K562 (cell line): Measurements from ENCODE around the gene TMEFF1. TPM values are rescaled to one million over a fixed set of nuclear protein-coding genes. Genes with fewer than 3 reads are reported as not detected.
A peak's percentile ranks its signal among the peaks of the same experiment; 100 is the strongest.

Experiments
- AFF1 ChIP-seq, 2 experiments: fragments of 450-650 bp; IDR thresholded peaks; 2 replicates each; pipeline ENCODE4 v1.6.1; 2018; ENCODE audit warnings: mild to moderate bottlenecking in 2 of 2, low read depth in 1 of 2; ENCODE audit not compliant: partially characterized antibody in 2 of 2
- BRD4 ChIP-seq: fragments of 200-600 bp; sonication (generic); IDR thresholded peaks from 2 replicates; pipeline ENCODE4 v1.6.1; 2017; ENCODE audit warnings: inconsistent platforms
- CEBPB ChIP-seq: fragments of 450-650 bp; IDR thresholded peaks from 2 replicates; pipeline ENCODE4 v1.6.1; 2016; ENCODE audit warnings: missing genetic modification characterization, missing compliant biosample characterization
- HIVEP1 ChIP-seq: fragments of 250-450 bp; sonication (Bioruptor Pico); IDR thresholded peaks from 2 replicates; pipeline ENCODE4 v1.4.0; 2020; ENCODE audit warnings: mild to moderate bottlenecking
- KDM1A ChIP-seq, 2 experiments: fragments of 450-650 bp; IDR thresholded peaks; 2 replicates each; pipeline ENCODE4 v1.6.1; 2016; ENCODE audit warnings: mild to moderate bottlenecking in 2 of 2
- SAFB2 ChIP-seq: fragments of 200-400 bp; formaldehyde crosslinking; IDR thresholded peaks from 2 replicates; pipeline ENCODE4 v1.6.1; 2018; ENCODE audit warnings: borderline replicate concordance, low read length, low read depth, moderate library complexity; ENCODE audit not compliant: severe bottlenecking
- SETDB1 ChIP-seq: IDR thresholded peaks from one replicate; pipeline ENCODE4 v1.6.1; 2012; ENCODE audit warnings: low read length, control low read depth, inconsistent platforms
- STAT5A ChIP-seq: IDR thresholded peaks from 2 replicates; pipeline ENCODE4 v1.6.1; 2012; ENCODE audit warnings: low read length, inconsistent platforms, borderline replicate concordance
- TEAD4 ChIP-seq, 2 experiments: sonication (generic) in 1 of 2; formaldehyde crosslinking in 1 of 2; IDR thresholded peaks; 2 replicates each; pipeline versions ENCODE4 v1.6.1 to v1.8.0; 2012 to 2022; ENCODE audit warnings: borderline replicate concordance in 1 of 2, inconsistent platforms in 1 of 2, low read length in 1 of 2, mild to moderate bottlenecking in 1 of 2, missing genetic modification reagents in 1 of 2
- ZFP36 ChIP-seq: fragments of 150-350 bp; IDR thresholded peaks from 2 replicates; pipeline ENCODE4 v1.6.1; 2018; ENCODE audit warnings: low read length, low read depth; ENCODE audit not compliant: partially characterized antibody
- ZNF232 ChIP-seq: sonication (generic); formaldehyde crosslinking; IDR thresholded peaks from 2 replicates; pipeline ENCODE4 v1.8.0; 2022; ENCODE audit warnings: mild to moderate bottlenecking, missing genetic modification reagents
- polyA plus RNA-seq, 8 experiments: library from polyadenylated mRNA; depleted of rRNA in 4 of 8; stranded (reverse) in 5 of 8; unstranded in 3 of 8; fragments of >200 nt; fragmentation: Nextera tagmentation in 2 of 8; fragmentation: Illumina TruSeq in 1 of 8; extraction: Ambion mirVana in 2 of 8; extraction: Trizol in 1 of 8; gene quantifications; 2 replicates each; pipeline versions ENCODE4 v1.2.1 to v1.2.3, GENCODE V29; 2011 to 2014; ENCODE audit warnings: inconsistent platforms in 1 of 8, missing spikeins in 1 of 8
- total RNA-seq, 7 experiments: library from RNA; depleted of rRNA in 6 of 7; stranded (reverse); fragments of >200 nt in 6 of 7; fragmentation: Illumina TruSeq in 2 of 7; extraction: Trizol in 2 of 7; gene quantifications; 2 replicates each; pipeline versions ENCODE4 v1.2.1 to v1.2.3, GENCODE V29; 2011 to 2021; ENCODE audit warnings: low replicate concordance in 1 of 7
- TF ChIP-seq, protein P1 (sequence below): fragments of 450-650 bp; IDR thresholded peaks from 2 replicates; pipeline ENCODE4 v1.6.1; 2018; ENCODE audit not compliant: partially characterized antibody
- TF ChIP-seq, protein P2 (sequence below): fragments of 450-650 bp; formaldehyde crosslinking; IDR thresholded peaks from 2 replicates; pipeline ENCODE4 v1.4.0; 2020; ENCODE audit warnings: mild to moderate bottlenecking, moderate library complexity

TMEFF1 gene
- total and polyA plus RNA-seq, 9 of the 15 experiments (the other 6 are each of a cell fraction or from before 2014, with no cell fraction given): 0.07 to 1.1 (median 0.28) TPM; not detected in 2

DNA sequence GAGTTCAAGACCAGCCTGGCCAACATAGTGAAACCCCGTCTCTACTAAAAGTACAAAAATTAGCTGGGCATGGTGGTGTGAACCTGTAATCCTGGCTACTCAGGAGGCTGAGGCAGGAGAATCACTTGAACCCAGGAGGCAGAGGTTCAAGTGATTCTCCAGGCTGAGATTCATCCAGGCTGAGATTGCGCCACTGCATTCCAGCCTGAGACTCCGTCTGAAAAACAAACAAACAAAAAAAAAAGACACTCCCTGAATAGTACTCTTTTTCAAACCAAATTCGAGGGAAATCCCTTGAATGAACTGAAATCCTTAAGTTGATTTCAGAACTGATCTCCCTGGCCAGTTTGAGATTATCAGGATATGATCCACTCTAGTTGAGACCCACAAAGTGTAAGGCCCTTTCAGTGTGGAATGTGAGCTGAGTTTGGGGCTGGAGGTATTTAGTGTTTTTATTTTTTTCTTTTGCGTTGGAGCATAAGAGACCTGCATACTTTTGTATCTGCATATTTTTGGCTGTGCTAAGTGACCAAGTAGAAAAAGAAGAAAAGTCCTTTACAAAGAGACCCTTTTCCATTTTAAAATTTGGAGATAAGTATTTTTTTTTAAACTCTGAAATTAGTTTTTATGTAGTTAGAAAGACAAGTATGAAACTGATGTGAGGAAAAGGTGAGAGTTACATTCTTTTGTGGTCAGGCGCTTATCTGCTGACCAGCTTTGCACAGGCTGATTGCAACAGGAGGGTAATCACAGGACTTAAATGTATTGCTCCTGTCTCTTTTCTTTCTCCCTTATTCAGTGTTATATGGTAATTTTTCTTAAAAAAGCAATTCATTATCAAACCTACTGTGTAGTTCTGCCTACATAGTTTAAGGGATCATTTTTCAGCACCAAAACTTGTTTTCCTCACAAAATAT lies 42.9 kb downstream of the TMEFF1 start (continued):
- TF ChIP-seq TEAD4 (IDR thresholded peaks at IDR 0.05; ENCODE audit: low read length): peak; percentile 29; the same call in 1 of the 2 replicates
- no peak for TF ChIP-seq TEAD4 (CRISPR knock-in tag; IDR thresholded peaks at IDR 0.05; ENCODE audit: borderline replicate concordance)
- no peak for TF ChIP-seq ZNF232 (CRISPR knock-in tag)
- no peak for TF ChIP-seq HIVEP1
- no peak for TF ChIP-seq ZFP36
- TF ChIP-seq KDM1A (IDR thresholded peaks at IDR 0.05): peak; percentile 52 to 55; a peak in 3 of 4 replicates
- no peak for TF ChIP-seq STAT5A
- TF ChIP-seq CEBPB (tag): peak; percentile 48; the same call in 1 of the 2 replicates
- TF ChIP-seq, protein P1, sequence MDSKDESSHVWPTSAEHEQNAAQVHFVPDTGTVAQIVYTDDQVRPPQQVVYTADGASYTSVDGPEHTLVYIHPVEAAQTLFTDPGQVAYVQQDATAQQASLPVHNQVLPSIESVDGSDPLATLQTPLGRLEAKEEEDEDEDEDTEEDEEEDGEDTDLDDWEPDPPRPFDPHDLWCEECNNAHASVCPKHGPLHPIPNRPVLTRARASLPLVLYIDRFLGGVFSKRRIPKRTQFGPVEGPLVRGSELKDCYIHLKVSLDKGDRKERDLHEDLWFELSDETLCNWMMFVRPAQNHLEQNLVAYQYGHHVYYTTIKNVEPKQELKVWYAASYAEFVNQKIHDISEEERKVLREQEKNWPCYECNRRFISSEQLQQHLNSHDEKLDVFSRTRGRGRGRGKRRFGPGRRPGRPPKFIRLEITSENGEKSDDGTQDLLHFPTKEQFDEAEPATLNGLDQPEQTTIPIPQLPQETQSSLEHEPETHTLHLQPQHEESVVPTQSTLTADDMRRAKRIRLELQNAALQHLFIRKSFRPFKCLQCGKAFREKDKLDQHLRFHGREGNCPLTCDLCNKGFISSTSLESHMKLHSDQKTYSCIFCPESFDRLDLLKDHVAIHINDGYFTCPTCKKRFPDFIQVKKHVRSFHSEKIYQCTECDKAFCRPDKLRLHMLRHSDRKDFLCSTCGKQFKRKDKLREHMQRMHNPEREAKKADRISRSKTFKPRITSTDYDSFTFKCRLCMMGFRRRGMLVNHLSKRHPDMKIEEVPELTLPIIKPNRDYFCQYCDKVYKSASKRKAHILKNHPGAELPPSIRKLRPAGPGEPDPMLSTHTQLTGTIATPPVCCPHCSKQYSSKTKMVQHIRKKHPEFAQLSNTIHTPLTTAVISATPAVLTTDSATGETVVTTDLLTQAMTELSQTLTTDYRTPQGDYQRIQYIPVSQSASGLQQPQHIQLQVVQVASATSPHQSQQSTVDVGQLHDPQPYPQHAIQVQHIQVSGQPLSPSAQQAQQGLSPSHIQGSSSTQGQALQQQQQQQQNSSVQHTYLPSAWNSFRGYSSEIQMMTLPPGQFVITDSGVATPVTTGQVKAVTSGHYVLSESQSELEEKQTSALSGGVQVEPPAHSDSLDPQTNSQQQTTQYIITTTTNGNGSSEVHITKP: no peak
- TF ChIP-seq BRD4: no peak
- TF ChIP-seq SAFB2: no peak
- TF ChIP-seq, protein P2, sequence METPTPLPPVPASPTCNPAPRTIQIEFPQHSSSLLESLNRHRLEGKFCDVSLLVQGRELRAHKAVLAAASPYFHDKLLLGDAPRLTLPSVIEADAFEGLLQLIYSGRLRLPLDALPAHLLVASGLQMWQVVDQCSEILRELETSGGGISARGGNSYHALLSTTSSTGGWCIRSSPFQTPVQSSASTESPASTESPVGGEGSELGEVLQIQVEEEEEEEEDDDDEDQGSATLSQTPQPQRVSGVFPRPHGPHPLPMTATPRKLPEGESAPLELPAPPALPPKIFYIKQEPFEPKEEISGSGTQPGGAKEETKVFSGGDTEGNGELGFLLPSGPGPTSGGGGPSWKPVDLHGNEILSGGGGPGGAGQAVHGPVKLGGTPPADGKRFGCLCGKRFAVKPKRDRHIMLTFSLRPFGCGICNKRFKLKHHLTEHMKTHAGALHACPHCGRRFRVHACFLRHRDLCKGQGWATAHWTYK: no peak
- TF ChIP-seq SETDB1: no peak
- TF ChIP-seq AFF1 (IDR thresholded peaks at IDR 0.05; ENCODE audit: low read depth in 1 of 2, partially characterized antibody in 2 of 2): no peak
